HL-60/S4 treated with retinoic acid at 250 ng/mL for 4 days and 3 days (cell line): Measurements from ENCODE around the gene LGR6.

Experiments used
- in situ Hi-C: fragments of 300-500 bp; cut with MboI; formaldehyde crosslinking; loops from 2 replicates; pipeline ENCODE4 v1.7.0; 2022; ENCODE audit warnings: low sequenced_read_pairs

The LGR6 gene

GRCh38 chr1:202176949-202177927 is 16.4 kb upstream of the LGR6 start:
- in situ Hi-C loops: loop anchor here (25.0 kb wide), 1 partner anchor 535 kb away; the partner anchor contains the start of gene SYT2

GRCh38 chr1:202179828-202180750 is 13.5 kb upstream of the LGR6 start:
- in situ Hi-C loops: loop anchor here (10.0 to 25.0 kb wide), 2 partner anchors 145 to 532 kb away; partner anchors contain the start of gene SYT2

- in situ Hi-C loops: loop anchor here (10.0 to 25.0 kb wide), 2 partner anchors 144 to 532 kb away; partner anchors contain the start of gene SYT2
Measured at GRCh38 chr1:202180751-202181139, 12.9 kb upstream of the LGR6 start.

GRCh38 chr1:202181586-202181985 is 12.0 kb upstream of the LGR6 start:
- in situ Hi-C loops: loop anchor here (10.0 to 25.0 kb wide), 2 partner anchors 143 to 531 kb away; partner anchors contain the start of gene SYT2

- in situ Hi-C loops: loop anchor here (10.0 to 25.0 kb wide), 2 partner anchors 143 to 530 kb away; partner anchors contain the start of gene SYT2
Measured at GRCh38 chr1:202182040-202182877, 11.3 kb upstream of the LGR6 start.

GRCh38 chr1:202184750-202185460 is 8.7 kb upstream of the LGR6 start:
- in situ Hi-C loops: loop anchor here (10.0 to 25.0 kb wide), 2 partner anchors 140 to 527 kb away; partner anchors contain the start of gene SYT2

GRCh38 chr1:202186327-202186726 is 7.3 kb upstream of the LGR6 start:
- in situ Hi-C loops: loop anchor here (10.0 to 25.0 kb wide), 2 partner anchors 138 to 526 kb away; partner anchors contain the start of gene SYT2

- in situ Hi-C loops: loop anchor here (10.0 to 25.0 kb wide), 2 partner anchors 138 to 525 kb away; partner anchors contain the start of gene SYT2
Measured at GRCh38 chr1:202187041-202187671, 6.4 kb upstream of the LGR6 start.

GRCh38 chr1:202187697-202188407 is 5.7 kb upstream of the LGR6 start:
- in situ Hi-C loops: loop anchor here (10.0 to 25.0 kb wide), 2 partner anchors 137 to 524 kb away; partner anchors contain the start of gene SYT2

GRCh38 chr1:202189001-202189790 is 4.4 kb upstream of the LGR6 start:
- in situ Hi-C loops: loop anchor here (10.0 to 25.0 kb wide), 2 partner anchors 136 to 523 kb away; partner anchors contain the start of gene SYT2

GRCh38 chr1:202189918-202190715 is 3.5 kb upstream of the LGR6 start:
- in situ Hi-C loops: loop anchor here (10.0 to 25.0 kb wide), 2 partner anchors 135 to 522 kb away; partner anchors contain the start of gene SYT2

- in situ Hi-C loops: loop anchor here (25.0 kb wide), 1 partner anchor 521 kb away; the partner anchor contains the start of gene SYT2
Measured at GRCh38 chr1:202191391-202191790, 2.2 kb upstream of the LGR6 start.

GRCh38 chr1:202192770-202193613 is 607 bp upstream of the LGR6 start:
- in situ Hi-C loops: loop anchor here (25.0 kb wide), 1 partner anchor 519 kb away; the partner anchor contains the start of gene SYT2

- in situ Hi-C loops: loop anchor here (25.0 kb wide), 1 partner anchor 518 kb away; the partner anchor contains the start of gene SYT2
Measured at GRCh38 chr1:202194328-202194648, 689 bp downstream of the LGR6 start.
